ENCODE results near the gene DNAJB9.

Gene DNAJB9

DNA sequence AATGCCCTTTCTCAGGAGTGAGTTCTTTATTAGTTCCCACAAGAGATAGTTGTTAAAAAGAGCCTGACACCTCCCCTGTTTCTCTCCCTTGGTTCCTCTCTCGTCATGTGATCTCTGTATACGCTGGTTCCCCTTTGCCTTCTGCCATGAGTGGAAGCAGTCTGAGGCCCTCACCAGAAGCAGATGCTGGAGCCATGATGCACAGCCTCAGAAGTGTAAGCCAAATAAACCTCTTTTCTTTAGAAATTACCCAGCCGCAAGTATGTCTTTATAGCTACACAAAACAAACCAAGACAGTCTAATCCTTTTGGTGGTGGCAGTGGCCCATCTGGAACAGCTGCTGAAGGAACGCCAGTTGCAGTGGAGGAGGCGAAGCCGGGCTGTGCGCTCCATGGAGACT is 9.3 kb downstream of the DNAJB9 start:
- Mint-ChIP-seq H3K27ac (no peak overlapping the region), H3K36me3 (ENCODE audit: insufficient read depth) (peaks cover 20% of the 10 kb centered on the region), H3K4me3 (no peak overlapping the region), H3K9me3 (no peaks in the 10 kb centered on the region), H3K4me1 (ENCODE audit: low read depth in 2 of 2) (peaks cover 7 to 12% of the 10 kb centered on the region in 2 donors), H3K27me3 (no peaks in the 10 kb centered on the region)
- ATAC-seq (replicated peaks) (no peak), DNase-seq (no peak)

DNA sequence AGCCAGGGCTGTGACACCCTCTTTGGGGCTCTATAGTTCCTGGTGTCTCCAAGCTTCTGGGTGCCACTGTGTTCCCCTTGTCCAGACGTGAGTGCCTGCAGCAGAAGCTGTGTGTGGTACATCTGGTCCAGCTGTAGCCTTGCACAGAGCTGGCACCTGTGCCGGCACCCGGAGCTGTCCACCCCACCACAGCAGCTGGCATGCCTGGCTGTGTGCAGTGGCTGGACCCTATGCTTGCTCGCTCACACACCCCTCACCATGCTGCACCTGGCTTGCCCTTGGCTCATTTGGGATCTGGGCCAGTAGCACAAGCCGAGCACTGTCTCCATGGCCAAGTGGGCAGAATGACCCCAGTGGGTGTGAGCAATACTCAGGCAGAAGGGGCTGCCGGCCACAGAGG is 10.6 kb downstream of the DNAJB9 start:
- Mint-ChIP-seq H3K4me1 (ENCODE audit: low read depth in 2 of 2) (peaks cover 6 to 10% of the 10 kb centered on the region in 2 donors), H3K9me3 (no peaks in the 10 kb centered on the region), H3K27ac (no peak overlapping the region), H3K4me3 (no peak overlapping the region), H3K27me3 (no peaks in the 10 kb centered on the region), H3K36me3 (ENCODE audit: insufficient read depth) (peaks cover 8% of the 10 kb centered on the region)
- DNase-seq (no peak), ATAC-seq (replicated peaks) (no peak)

DNA sequence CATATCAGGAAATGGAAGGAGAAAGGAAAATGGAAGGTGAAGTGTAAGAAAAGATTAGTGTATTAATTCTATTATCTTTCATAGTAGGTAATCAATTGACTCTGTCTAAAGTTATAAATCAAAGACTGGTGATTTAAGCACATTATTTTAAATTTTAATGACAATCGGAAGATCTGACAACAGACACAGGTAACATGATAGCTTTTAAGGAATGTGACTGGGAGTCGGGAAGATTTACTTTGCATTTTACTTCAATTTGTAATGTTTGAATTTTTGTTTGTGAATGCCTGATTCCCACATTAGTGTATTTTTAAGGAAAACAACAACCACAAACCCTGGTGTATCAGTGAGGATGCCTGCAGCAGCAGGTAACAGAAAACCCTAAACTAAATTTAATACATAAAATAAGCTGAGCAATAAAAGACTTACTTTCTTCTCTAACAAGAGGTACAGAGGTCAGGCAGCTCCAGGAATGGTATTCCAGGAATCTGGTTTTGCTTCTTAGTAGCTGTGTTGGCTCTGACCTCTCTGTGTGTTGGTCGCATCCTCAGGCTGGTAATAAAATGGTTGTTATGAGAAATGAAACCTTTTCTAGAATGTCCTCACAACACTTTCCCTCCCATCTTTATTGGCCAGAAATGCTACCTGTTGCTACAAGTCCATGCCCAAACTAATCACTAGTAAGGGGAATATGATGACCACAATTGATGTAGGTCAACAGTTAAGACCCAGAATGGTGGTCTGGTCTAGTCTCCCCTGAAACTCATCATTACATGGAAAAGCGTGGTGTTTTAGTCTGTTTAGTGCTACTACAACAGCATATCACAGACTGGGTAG is 12.2 kb downstream of the DNAJB9 start:
- no peak overlapping the region for H3K4me3 Mint-ChIP-seq
- H3K9me3 Mint-ChIP-seq: no peaks in the 10 kb centered on the region
- H3K27ac Mint-ChIP-seq: no peak overlapping the region
- DNase-seq (no peak), ATAC-seq (replicated peaks) (no peak)
- H3K27me3 Mint-ChIP-seq: no peaks in the 10 kb centered on the region
- H3K36me3 Mint-ChIP-seq (ENCODE audit: insufficient read depth): peaks cover 5% of the 10 kb centered on the region
- peaks cover under 1 to 1% of the 10 kb centered on the region in 2 donors for H3K4me1 Mint-ChIP-seq (ENCODE audit: low read depth in 2 of 2)

DNA sequence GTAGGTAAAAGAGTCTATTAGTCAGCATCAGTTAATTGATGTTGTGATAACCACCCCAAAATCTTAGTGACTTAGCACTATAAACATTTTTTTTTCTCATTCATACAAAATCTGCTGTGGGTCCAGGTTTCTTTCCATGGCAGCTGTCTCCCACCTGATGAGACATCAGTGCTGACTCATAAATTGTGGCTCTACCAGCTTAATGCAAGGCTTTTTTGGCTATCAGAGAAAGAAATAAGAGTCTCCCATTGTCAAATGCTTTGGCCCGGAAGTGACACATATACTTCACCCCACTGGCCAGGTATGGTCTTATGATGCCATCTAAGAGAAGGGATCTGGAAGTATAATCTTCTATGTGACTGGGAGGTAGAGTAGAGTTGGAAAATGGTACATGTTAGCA is 14.5 kb downstream of the DNAJB9 start:
- ATAC-seq (replicated peaks) (no peak), DNase-seq (no peak)
- Mint-ChIP-seq H3K4me3 (no peak overlapping the region), H3K27ac (no peak overlapping the region), H3K36me3 (ENCODE audit: insufficient read depth) (no peaks in the 10 kb centered on the region), H3K9me3 (no peaks in the 10 kb centered on the region), H3K4me1 (ENCODE audit: low read depth in 2 of 2) (no peaks in the 10 kb centered on the region), H3K27me3 (no peaks in the 10 kb centered on the region)

DNA sequence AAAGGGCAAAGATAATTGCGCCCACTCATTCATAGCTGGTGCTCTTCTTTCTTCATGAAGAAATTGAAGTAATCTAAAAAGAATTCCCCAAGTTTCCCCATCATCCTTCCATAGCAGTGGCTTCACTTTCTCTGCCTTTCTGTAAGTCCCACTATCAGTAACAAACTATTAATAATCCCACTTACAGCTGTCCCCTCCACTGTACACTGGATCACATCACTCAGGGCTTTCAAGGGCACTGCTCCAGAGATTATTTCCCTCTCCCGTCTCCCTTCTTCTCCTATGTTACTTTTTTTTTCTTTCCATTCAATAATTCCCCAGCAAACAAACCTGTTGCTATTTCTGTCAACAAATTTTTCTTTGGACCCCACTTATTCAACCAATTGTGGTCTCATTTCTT is 16.2 kb downstream of the DNAJB9 start:
- no peak for ATAC-seq (replicated peaks)
- no peak overlapping the region for H3K27ac Mint-ChIP-seq
- peaks cover 0 to 12% of the 10 kb centered on the region in 2 donors for H3K27me3 Mint-ChIP-seq
- H3K4me3 Mint-ChIP-seq: no peak overlapping the region
- no peaks in the 10 kb centered on the region for H3K36me3 Mint-ChIP-seq (ENCODE audit: insufficient read depth)
- DNase-seq: no peak
- H3K4me1 Mint-ChIP-seq (ENCODE audit: low read depth in 2 of 2): no peaks in the 10 kb centered on the region
- no peaks in the 10 kb centered on the region for H3K9me3 Mint-ChIP-seq

DNA sequence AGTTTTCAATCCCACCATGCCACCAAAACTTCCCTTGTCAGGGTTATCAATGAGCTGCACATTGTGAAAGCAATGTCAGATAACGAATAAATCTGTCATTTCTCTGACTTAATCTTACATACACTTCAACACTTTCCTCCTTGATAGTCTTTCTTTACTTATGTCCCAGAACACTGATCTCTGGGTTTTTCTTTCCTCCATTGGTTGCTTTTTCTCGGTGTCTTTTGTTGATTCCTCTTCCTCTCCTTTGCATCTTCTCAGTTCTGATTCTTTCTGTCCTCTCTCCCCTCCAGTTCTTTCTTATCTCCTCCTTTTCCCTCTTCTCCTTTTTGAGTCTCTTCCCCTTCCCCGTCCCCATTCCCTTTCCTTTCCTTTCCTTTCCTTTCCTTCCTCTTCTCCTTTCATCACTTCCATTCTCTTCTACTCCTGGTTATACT is 16.6 kb downstream of the DNAJB9 start:
- DNase-seq: no peak
- no peak for ATAC-seq (replicated peaks)
- peaks cover 0 to 12% of the 10 kb centered on the region in 2 donors for H3K27me3 Mint-ChIP-seq
- H3K4me1 Mint-ChIP-seq (ENCODE audit: low read depth in 2 of 2): no peaks in the 10 kb centered on the region
- H3K36me3 Mint-ChIP-seq (ENCODE audit: insufficient read depth): no peaks in the 10 kb centered on the region
- no peak overlapping the region for H3K27ac Mint-ChIP-seq
- no peak overlapping the region for H3K4me3 Mint-ChIP-seq
- H3K9me3 Mint-ChIP-seq: no peaks in the 10 kb centered on the region

DNA sequence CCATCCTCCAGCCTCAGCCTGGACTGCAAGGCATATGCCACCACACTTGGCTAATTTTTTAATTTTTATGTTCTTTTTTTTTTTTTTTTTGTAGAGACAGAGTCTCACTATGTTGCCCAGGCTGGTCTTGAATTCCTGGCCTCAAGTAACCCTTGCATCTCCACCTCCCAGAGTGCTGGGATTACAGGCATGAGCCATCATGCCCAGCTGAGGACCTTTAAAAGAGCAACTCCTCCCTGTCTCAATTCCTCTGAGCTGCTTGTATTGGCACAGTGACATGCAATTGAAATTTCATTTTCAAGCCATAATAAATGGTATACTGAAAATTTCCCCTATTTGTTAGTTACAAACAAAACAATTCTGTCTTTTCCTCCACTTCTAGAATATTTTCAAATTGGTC is 19.5 kb downstream of the DNAJB9 start:
- DNase-seq (no peak), ATAC-seq (replicated peaks) (no peak)
- Mint-ChIP-seq H3K36me3 (ENCODE audit: insufficient read depth) (peaks cover 4% of the 10 kb centered on the region), H3K27me3 (peaks cover 0 to 12% of the 10 kb centered on the region in 2 donors), H3K27ac (no peak overlapping the region), H3K9me3 (no peaks in the 10 kb centered on the region), H3K4me3 (no peak overlapping the region), H3K4me1 (ENCODE audit: low read depth in 2 of 2) (no peaks in the 10 kb centered on the region)

DNA sequence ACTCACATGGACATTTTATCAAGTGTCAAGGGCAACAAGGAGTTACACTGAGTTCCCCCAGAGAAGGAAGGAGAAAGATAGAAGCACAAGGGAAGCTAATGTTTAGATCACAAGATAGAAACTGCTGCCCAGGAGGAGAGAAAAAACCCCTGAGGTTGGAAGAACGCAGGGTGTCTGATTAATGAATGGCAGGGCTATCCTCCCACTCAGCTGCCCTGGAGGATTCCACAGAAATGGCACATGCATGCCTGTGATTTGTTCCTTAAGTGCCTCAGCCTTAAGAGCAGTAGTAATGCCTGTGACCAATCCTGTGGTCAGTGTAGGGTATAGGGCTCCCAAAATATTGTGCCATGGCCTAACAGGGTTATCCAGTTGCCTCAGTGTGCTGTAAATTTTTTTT is 20.2 kb downstream of the DNAJB9 start:
- no peak for ATAC-seq (replicated peaks)
- H3K9me3 Mint-ChIP-seq: no peaks in the 10 kb centered on the region
- H3K27ac Mint-ChIP-seq: no peak overlapping the region
- H3K4me3 Mint-ChIP-seq: no peak overlapping the region
- peaks cover 0 to 12% of the 10 kb centered on the region in 2 donors for H3K27me3 Mint-ChIP-seq
- H3K36me3 Mint-ChIP-seq (ENCODE audit: insufficient read depth): peaks cover 4% of the 10 kb centered on the region
- DNase-seq: no peak
- H3K4me1 Mint-ChIP-seq (ENCODE audit: low read depth in 2 of 2): no peaks in the 10 kb centered on the region

DNA sequence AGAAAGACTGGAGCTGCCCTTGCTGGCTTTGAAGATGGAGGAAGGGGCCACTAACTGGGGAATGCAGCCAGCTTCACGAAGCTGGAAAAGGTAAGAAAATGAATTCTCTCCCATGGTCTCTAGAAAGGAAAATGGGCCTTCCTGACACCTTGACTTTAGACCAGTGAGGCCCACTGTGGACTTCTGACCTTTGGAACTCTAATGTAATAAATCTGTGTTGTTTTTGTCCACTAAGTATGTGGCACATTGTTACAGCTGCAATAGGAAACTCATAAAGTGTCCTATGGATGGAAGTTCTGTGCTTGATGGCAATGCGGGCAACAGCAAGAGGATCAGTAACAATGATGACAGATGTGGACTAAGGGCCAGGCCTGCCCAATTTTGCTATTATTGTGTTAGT is 20.9 kb downstream of the DNAJB9 start:
- Mint-ChIP-seq H3K36me3 (ENCODE audit: insufficient read depth) (peaks cover 4% of the 10 kb centered on the region), H3K4me3 (no peak overlapping the region), H3K9me3 (no peaks in the 10 kb centered on the region), H3K4me1 (ENCODE audit: low read depth in 2 of 2) (no peaks in the 10 kb centered on the region), H3K27me3 (peaks cover under 1 to 12% of the 10 kb centered on the region in 2 donors), H3K27ac (no peak overlapping the region)
- DNase-seq (no peak), ATAC-seq (replicated peaks) (no peak)

DNA sequence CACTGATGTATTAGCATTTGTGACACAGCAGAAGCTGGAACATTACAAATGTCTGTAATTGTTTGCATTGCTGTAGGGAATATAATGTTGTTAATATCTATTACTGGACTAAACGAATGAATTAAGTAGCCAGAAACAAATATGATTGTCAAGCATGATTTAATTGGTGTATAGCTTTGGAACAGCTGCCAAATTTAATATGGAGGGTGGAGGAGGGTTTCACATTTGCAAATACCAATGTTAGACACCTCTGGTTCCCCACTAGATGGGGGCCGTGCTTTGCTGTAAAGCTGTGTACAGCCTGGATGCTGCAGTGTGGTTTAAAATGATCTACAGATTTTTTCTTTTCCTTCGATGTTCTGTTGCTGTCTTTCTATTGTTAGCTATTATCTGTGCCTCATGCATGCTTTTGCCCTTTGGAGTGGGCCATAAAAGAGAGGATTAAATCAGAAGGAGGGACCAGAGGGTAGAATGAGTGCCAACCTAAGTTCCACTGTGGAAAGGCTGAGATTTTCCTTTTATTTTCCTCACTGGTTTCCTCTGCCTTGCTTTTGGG is 23.1 kb downstream of the DNAJB9 start:
- Mint-ChIP-seq H3K4me3 (no peak overlapping the region), H3K36me3 (ENCODE audit: insufficient read depth) (peaks cover 4% of the 10 kb centered on the region), H3K4me1 (ENCODE audit: low read depth in 2 of 2) (no peaks in the 10 kb centered on the region), H3K27ac (no peak overlapping the region), H3K9me3 (no peaks in the 10 kb centered on the region), H3K27me3 (peaks cover 12 to 16% of the 10 kb centered on the region in 2 donors)
- no peak for ATAC-seq (replicated peaks)
- DNase-seq: no peak

DNA sequence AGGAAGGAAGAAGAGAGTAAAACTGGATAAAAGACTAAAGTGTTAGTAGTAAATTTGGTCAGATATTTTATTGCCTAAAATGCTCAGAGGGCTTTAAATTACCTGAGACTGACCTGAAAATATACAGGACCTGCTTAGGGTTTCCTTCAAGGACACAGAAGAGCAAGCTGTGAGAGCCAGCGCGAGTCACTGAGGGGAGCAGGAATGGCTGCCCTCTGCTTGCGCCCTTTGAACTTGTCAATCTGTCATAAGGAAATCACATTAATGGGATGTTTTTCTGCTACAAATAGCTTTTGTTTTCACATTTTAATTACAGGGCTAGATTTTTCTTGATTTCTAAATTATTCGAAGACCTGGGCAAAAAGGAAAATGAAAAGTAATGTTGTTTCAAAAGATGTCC is 26.9 kb downstream of the DNAJB9 start:
- peaks cover 7% of the 10 kb centered on the region for H3K36me3 Mint-ChIP-seq (ENCODE audit: insufficient read depth)
- H3K9me3 Mint-ChIP-seq: no peaks in the 10 kb centered on the region
- no peak overlapping the region for H3K4me3 Mint-ChIP-seq
- ATAC-seq (replicated peaks) (no peak), DNase-seq (no peak)
- H3K27me3 Mint-ChIP-seq: peaks cover 23 to 44% of the 10 kb centered on the region in 2 donors
- H3K27ac Mint-ChIP-seq: no peak overlapping the region
- H3K4me1 Mint-ChIP-seq (ENCODE audit: low read depth in 2 of 2): no peaks in the 10 kb centered on the region

DNA sequence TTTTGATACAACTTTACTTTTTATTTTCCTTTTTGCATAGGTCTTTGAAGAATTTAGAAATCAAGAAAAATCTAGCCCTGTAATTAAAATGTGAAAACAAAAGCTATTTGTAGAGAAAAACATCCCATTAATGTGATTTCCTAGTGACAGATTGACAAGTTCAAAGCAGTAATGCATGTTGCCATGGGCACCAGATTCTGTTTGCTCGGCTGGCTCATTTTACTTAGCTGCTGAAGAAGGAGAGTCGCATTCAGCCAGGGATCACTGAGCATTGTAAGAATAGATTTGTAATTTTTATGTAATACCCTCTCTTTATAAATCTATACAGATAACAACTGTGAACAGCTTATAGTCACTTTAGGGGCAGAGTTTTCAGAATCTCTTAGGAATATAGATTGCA is 28.5 kb downstream of the DNAJB9 start:
- no peaks in the 10 kb centered on the region for H3K9me3 Mint-ChIP-seq
- no peak for DNase-seq
- H3K27ac Mint-ChIP-seq: no peak overlapping the region
- no peaks in the 10 kb centered on the region for H3K4me1 Mint-ChIP-seq (ENCODE audit: low read depth in 2 of 2)
- peaks cover 4% of the 10 kb centered on the region for H3K36me3 Mint-ChIP-seq (ENCODE audit: insufficient read depth)
- peaks cover 23 to 45% of the 10 kb centered on the region in 2 donors for H3K27me3 Mint-ChIP-seq
- no peak for ATAC-seq (replicated peaks)
- no peak overlapping the region for H3K4me3 Mint-ChIP-seq

DNA sequence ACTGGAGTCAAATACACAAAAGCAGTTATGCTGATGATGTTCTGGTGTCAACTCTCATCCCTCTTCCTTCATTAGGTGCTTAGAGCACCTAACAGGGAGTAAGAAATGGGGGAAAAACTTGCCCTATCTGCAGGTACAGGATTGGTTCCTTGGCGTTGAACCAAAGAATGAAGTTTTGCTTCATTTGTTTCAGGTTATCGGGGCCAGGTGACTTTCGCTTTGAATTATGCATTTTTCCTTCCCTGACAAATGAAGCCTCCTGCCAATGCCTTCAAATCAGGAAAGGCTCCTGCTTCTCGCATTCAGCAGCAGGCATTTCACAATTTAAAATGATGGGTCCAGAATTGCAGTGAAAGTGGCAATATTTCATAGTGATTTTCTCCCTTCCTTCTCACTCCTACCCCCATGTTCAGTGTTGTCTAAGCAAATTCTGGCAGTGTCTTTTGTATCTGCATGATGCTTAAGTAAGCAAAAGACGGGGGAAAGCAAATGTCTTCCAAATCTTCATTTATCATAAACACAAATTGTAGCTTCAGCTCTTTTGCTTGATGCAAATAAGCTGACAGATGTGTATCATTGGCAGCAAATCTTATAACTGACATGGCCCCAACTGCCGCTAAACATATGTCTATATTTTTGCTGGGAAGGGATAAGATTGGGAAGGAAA is 29.4 kb downstream of the DNAJB9 start:
- H3K4me3 Mint-ChIP-seq: no peak overlapping the region
- no peaks in the 10 kb centered on the region for H3K4me1 Mint-ChIP-seq (ENCODE audit: low read depth in 2 of 2)
- no peaks in the 10 kb centered on the region for H3K9me3 Mint-ChIP-seq
- peaks cover 4% of the 10 kb centered on the region for H3K36me3 Mint-ChIP-seq (ENCODE audit: insufficient read depth)
- H3K27ac Mint-ChIP-seq: no peak overlapping the region
- no peak for DNase-seq
- no peak for ATAC-seq (replicated peaks)
- H3K27me3 Mint-ChIP-seq: peaks cover 23 to 49% of the 10 kb centered on the region in 2 donors

DNA sequence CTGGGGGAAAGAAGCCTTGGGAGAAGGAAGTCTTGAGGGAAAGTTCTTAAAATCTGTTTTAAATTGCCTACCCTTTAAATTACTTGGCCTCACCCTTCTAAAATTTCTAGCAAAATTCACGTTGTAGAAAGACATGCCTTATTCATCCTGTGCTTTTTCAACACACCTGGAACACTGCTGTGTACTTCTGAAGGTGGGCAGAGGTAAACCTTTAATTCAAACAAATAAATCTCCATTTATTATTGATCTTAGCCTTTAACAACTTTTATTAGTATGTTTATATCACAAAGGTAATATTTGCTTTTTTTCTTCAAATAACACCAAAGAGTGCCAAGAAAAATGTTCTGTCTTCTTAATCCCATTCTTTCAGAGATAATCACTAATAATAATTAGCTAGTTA is 30.7 kb downstream of the DNAJB9 start:
- no peak overlapping the region for H3K4me3 Mint-ChIP-seq
- peaks cover 0 to under 1% of the 10 kb centered on the region in 2 donors for H3K4me1 Mint-ChIP-seq (ENCODE audit: low read depth in 2 of 2)
- no peak overlapping the region for H3K27ac Mint-ChIP-seq
- H3K9me3 Mint-ChIP-seq: no peaks in the 10 kb centered on the region
- no peak for ATAC-seq (replicated peaks)
- H3K36me3 Mint-ChIP-seq (ENCODE audit: insufficient read depth): peaks cover 4% of the 10 kb centered on the region
- peaks cover 23 to 49% of the 10 kb centered on the region in 2 donors for H3K27me3 Mint-ChIP-seq
- no peak for DNase-seq

All from effector memory CD8-positive, alpha-beta T cell (primary cell).